NT2/D1 (cell line): ENCODE data around the gene ATG2B.

Experiments
- SUZ12 ChIP-seq: IDR thresholded peaks from 2 replicates; pipeline ENCODE4 v1.6.1; 2011; ENCODE audit not compliant: insufficient read length, insufficient read depth; ENCODE audit errors: extremely low read depth
- YY1 ChIP-seq: IDR thresholded peaks from 2 replicates; pipeline ENCODE4 v1.6.1; 2011; ENCODE audit not compliant: insufficient read length, insufficient read depth
- ZNF274 ChIP-seq: IDR thresholded peaks from 2 replicates; pipeline ENCODE4 v1.6.1; 2011; ENCODE audit warnings: mild to moderate bottlenecking, low read depth, low read length

DNA sequence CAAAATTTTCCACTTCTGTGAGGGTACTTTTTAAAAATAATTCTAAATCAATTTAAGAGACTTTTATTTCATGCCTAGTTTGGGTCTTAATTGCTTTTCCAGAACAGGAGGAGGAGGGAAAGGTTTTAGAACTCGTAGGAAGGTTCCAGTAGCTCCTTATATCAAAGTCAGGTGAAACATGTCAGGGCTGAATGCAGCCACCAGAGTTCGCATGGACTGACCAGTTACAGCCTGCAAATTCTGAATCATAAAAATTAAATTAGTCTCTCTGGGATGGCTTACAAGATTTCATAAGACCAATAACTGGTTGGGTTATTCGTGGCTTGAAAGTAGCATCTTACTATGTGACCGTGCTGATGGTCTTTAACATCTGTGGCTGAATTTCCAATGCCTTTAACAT, 106.7 kb downstream of the ATG2B start:
- TF ChIP-seq YY1 (no peak), ZNF274 (no peak), SUZ12 (no peak)
